A673 (cell line): ENCODE results near the gene TMEM144.
"Not testable (repeated sequence)": the region's sequence is repeated elsewhere in the genome, so short reads cannot be mapped to it uniquely, and the experiment has no call there.

ENCODE experiments used
- EZH2 ChIP-seq: fragments of 200-600 bp; sonication (generic); IDR thresholded peaks from 2 replicates; pipeline ENCODE4 v1.6.1; 2017; ENCODE audit warnings: borderline replicate concordance, low read depth, mild to moderate bottlenecking, mixed read lengths, antibody characterized with exemption, low read length; ENCODE audit not compliant: poor library complexity, severe bottlenecking
- TF ChIP-seq, protein P1 (sequence below): fragments of 300-800, 200-600 bp; sonication (generic); conservative IDR thresholded peaks from 2 replicates; pipeline ENCODE4 v1.5.1; 2017; ENCODE audit warnings: low read depth, mild to moderate bottlenecking, antibody characterized with exemption, low read length, moderate library complexity, mixed read lengths

DNA sequence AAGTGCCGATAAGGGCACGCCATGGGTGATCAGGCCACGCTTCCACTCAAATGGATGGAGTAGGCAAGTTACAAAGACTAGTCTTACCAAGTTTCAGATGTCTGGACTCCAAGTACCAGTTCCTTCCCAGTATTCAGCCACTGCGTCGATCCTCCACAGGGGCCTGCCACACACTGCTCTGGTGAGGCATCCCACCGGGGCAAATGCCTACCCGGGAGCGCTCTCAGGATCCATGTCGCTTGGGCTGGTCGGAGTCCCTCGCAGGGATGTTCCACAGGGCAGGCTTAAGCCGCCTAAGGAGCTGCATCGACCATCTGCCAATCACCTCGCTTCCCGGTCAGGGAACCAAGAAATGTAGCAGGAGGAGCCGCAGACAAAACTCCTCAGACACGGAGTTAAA is 18.1 kb downstream of the TMEM144 start:
- TF ChIP-seq, protein P1, sequence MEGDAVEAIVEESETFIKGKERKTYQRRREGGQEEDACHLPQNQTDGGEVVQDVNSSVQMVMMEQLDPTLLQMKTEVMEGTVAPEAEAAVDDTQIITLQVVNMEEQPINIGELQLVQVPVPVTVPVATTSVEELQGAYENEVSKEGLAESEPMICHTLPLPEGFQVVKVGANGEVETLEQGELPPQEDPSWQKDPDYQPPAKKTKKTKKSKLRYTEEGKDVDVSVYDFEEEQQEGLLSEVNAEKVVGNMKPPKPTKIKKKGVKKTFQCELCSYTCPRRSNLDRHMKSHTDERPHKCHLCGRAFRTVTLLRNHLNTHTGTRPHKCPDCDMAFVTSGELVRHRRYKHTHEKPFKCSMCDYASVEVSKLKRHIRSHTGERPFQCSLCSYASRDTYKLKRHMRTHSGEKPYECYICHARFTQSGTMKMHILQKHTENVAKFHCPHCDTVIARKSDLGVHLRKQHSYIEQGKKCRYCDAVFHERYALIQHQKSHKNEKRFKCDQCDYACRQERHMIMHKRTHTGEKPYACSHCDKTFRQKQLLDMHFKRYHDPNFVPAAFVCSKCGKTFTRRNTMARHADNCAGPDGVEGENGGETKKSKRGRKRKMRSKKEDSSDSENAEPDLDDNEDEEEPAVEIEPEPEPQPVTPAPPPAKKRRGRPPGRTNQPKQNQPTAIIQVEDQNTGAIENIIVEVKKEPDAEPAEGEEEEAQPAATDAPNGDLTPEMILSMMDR, result not testable (repeated sequence)
- not testable (repeated sequence) for TF ChIP-seq EZH2
